Measurements from ENCODE around the gene KRT10.

The KRT10 gene

DNA sequence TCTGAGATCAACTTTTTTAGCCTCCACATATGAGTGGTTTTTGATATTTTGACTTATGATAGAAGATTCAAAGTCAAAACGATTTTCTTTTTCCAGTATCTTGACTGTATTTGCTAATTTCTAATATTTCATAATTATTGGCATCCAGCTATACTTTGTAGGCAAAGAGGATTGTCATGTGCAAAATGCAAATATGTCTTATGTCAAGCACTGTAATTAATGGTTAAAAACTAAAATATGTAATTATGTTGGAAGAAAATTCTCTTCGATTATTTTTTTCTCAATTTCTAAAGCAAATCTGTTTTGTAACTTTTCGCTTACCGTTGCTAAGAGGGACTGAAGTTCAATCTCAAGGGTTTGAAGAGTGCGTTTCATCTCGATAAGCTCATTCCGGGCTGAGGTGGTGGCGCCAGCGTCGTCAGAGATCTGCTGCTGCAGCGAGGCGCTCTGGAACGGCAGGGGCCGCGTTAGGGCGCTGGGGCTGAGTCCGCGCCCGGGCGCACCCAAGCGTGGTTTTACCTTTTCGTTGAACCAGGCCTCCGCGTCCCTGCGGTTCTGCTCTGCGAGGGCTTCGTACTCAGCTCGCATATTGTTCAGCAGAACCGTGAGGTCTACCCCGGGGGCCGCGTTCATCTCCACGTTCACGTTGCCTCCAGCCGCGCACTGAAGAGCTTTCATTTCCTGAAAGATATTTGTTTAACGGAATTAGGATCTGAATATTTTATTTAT, 43.1 kb downstream of the KRT10 start:
- no peak for DNase-seq (ENCODE audit: low read depth)
- no peak overlapping the region for H3K4me3 ChIP-seq (ENCODE audit: low read depth, low read length)
- TF ChIP-seq, protein P1, sequence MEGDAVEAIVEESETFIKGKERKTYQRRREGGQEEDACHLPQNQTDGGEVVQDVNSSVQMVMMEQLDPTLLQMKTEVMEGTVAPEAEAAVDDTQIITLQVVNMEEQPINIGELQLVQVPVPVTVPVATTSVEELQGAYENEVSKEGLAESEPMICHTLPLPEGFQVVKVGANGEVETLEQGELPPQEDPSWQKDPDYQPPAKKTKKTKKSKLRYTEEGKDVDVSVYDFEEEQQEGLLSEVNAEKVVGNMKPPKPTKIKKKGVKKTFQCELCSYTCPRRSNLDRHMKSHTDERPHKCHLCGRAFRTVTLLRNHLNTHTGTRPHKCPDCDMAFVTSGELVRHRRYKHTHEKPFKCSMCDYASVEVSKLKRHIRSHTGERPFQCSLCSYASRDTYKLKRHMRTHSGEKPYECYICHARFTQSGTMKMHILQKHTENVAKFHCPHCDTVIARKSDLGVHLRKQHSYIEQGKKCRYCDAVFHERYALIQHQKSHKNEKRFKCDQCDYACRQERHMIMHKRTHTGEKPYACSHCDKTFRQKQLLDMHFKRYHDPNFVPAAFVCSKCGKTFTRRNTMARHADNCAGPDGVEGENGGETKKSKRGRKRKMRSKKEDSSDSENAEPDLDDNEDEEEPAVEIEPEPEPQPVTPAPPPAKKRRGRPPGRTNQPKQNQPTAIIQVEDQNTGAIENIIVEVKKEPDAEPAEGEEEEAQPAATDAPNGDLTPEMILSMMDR (IDR thresholded peaks at IDR 0.05; ENCODE audit: low read depth, low read length, missing control alignments), result no peak

DNA sequence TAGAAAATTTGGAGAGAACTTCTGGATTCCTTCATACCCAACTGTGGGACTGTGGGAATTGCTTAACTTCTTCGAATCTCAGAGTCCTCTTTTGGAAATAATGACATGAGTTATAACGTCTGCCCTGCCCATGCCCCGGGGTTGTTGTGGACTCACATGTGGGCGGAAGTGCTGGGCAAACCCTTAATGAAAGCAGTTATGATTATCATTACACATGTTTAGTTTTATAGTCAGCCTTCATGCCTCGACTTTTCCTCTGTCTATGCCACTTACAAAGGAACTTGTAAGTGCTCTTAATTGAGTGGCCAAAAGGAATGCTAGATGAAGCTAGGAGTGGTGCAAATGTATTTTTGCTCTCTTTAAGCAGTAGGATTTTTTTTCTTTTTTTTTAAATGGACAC, 44.0 kb downstream of the KRT10 start:
- DNase-seq (ENCODE audit: low read depth), result no peak
- TF ChIP-seq, protein P1 (IDR thresholded peaks at IDR 0.05; ENCODE audit: low read depth, low read length, missing control alignments), result no peak
- H3K4me3 ChIP-seq (ENCODE audit: low read depth, low read length), result no peak overlapping the region

DNA sequence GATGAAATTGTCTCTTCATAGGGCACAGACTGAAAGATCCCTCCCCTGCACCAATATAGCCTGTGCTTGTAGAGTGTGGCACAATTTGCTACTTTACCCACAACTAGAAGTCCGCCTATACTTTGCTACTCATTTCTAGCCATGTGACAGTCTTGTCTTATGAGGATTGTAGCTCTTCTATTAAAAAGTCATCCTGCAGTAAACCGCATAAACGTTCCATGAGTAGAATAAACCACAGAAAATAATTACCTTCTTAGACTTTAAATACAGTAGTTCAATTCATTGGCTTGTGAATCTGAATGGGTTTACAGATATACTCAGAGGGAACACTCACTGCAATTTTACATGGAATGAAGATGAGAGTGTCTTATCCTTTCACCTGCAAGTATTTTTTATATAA, 44.4 kb downstream of the KRT10 start:
- no peak for DNase-seq (ENCODE audit: low read depth)
- TF ChIP-seq, protein P1 (IDR thresholded peaks at IDR 0.05; ENCODE audit: low read depth, low read length, missing control alignments), result no peak
- H3K4me3 ChIP-seq (ENCODE audit: low read depth, low read length), result no peak overlapping the region

DNA sequence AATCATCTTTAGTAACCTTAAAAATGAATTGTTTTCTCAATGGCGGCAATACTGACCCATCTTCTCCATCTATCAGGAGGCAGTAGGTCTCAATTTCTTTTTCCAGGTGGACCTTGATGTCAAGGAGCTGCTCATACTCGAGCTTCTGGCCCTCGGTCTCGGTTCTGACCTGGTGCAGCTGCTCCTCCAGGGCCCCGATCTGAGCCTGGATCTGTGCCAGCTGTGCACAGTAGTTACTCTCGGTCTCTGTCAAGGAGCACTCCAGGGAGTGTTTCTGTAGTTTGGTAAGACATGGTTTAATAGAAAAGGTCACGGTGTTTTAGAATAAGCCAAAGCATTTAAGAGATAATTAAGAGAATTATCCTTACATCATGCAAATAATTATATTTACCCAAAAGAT, 45.0 kb downstream of the KRT10 start:
- H3K4me3 ChIP-seq (ENCODE audit: low read depth, low read length), result no peak overlapping the region
- TF ChIP-seq, protein P1 (IDR thresholded peaks at IDR 0.05; ENCODE audit: low read depth, low read length, missing control alignments), result no peak
- no peak for DNase-seq (ENCODE audit: low read depth)

DNA sequence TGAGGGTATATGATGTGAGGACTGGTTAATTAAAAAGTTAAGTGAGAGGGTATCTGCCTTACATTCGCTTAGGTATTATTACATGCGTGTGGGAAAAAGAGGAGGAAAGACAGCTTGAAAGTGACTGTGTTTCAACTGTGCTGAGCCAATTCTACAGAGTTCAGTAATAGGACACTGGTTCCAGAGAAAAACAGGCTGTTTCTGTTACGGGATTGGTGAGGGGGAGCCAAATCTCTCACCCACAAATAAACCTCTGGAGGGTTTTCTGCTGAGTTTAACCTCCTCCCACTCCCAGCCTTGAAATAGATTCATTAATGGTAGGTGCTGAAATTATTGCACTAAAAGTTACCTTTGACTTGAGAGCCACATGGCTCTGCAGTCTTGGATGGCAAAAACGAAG, 46.5 kb downstream of the KRT10 start:
- TF ChIP-seq, protein P1 (IDR thresholded peaks at IDR 0.05; ENCODE audit: low read depth, low read length, missing control alignments), result no peak
- no peak for DNase-seq (ENCODE audit: low read depth)
- H3K4me3 ChIP-seq (ENCODE audit: low read depth, low read length), result no peak overlapping the region

DNA sequence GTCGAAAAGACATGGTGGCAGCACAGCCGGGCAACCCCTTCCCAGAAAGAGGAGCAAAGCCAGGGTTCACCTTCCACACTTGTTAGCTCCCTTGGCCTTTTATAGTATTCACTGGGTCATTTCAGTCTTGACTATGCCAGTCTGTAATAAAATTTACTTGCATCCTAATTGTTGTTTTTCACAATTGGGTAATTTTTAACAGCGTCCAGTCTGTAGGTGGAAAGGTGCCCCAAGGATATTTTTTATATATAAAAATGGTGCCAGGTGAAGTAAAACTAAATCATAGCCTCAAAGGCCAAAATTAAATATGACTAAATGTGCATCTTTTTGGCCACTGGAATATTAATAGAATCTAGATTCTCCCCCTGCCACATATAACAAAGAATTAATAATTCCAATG, 50.3 kb downstream of the KRT10 start, which contains the start of gene KRT26:
Gene KRT26, minus strand, starts transcription at position 101 of the 400 bp plus-strand sequence. Its CDS starts 88 bp downstream, at position 13.
- no peak for DNase-seq (ENCODE audit: low read depth)
- TF ChIP-seq, protein P1 (IDR thresholded peaks at IDR 0.05; ENCODE audit: low read depth, low read length, missing control alignments), result no peak
- H3K4me3 ChIP-seq (ENCODE audit: low read depth, low read length), result no peak within 1 kb of the TSS

Data from GM12864 (cell line).